SK-N-SH (cell line): ENCODE measurements around the gene RAET1E. TPM values are rescaled to one million over a fixed set of nuclear protein-coding genes. Genes with fewer than 3 reads are reported as not detected.

Experiments used
- CTCF ChIA-PET: fragments of 300-600, 350-600 bp; formaldehyde crosslinking; extraction: SDS; loops from one replicate; lab custom pipeline; 2021; lab: Yijun Ruan, JAX
- POLR2A ChIA-PET: fragments of 350-600 bp; sonication (Branson Sonifier 250); formaldehyde crosslinking; extraction: SDS; loops from one replicate; lab custom pipeline; 2020; ENCODE audit warnings: antibody characterized with exemption, inconsistent platforms; lab: Yijun Ruan, JAX
- DNase-seq: peaks from one replicate; pipeline ENCODE4 v3.0.0; 2012
- H2AFZ ChIP-seq: fragments of 200-600 bp; sonication (generic); 2 replicates; pipeline ENCODE4 v1.8.1; 2016; ENCODE audit warnings: antibody characterized with exemption, mild to moderate bottlenecking, low read depth
- H3F3A ChIP-seq: fragments of 200-600 bp; sonication (generic); replicated peaks from 2 replicates; pipeline ENCODE3; 2016; ENCODE audit warnings: antibody characterized with exemption, mild to moderate bottlenecking; ENCODE audit not compliant: insufficient read depth
- H3K27ac ChIP-seq, 2 experiments: fragments of 200-500 bp in 1 of 2; fragments of 200-600 bp in 1 of 2; sonication (Bioruptor generic) in 1 of 2; sonication (generic), shearing (Covaris generic) in 1 of 2; 2 replicates each; pipeline versions ENCODE4 v1.5.1 to v1.6.1; 2014 to 2016; ENCODE audit warnings: low read depth in 2 of 2, inconsistent platforms in 1 of 2, low read length in 1 of 2, mild to moderate bottlenecking in 1 of 2, mixed read lengths in 1 of 2
- H3K27me3 ChIP-seq: fragments of 200-600 bp; sonication (generic), shearing (Covaris generic); 2 replicates; pipeline ENCODE4 v1.6.1; 2016; ENCODE audit warnings: mixed run types; ENCODE audit not compliant: insufficient read depth
- H3K36me3 ChIP-seq, 2 experiments: fragments of 200-500 bp in 1 of 2; fragments of 200-600 bp in 1 of 2; sonication (Bioruptor generic) in 1 of 2; sonication (generic) in 1 of 2; replicated peaks in 1 of 2; 2 replicates each; pipeline versions ENCODE3 to v1.5.1; 2014 to 2016; ENCODE audit warnings: low read length in 1 of 2, mild to moderate bottlenecking in 1 of 2; ENCODE audit not compliant: insufficient read depth in 2 of 2, control insufficient read depth in 1 of 2
- H3K4me1 ChIP-seq, 2 experiments: fragments of 200-500 bp in 1 of 2; fragments of 200-600 bp in 1 of 2; sonication (Bioruptor generic) in 1 of 2; sonication (generic), shearing (Covaris generic) in 1 of 2; 2 replicates each; pipeline versions ENCODE4 v1.5.1 to v1.6.1; 2014 to 2016; ENCODE audit warnings: low read depth in 1 of 2, low read length in 1 of 2, mixed run types in 1 of 2; ENCODE audit not compliant: insufficient read depth in 2 of 2, control insufficient read depth in 1 of 2
- H3K4me2 ChIP-seq: fragments of 200-600 bp; sonication (generic), shearing (Covaris generic); 2 replicates; pipeline ENCODE4 v1.6.1; 2017; ENCODE audit warnings: mixed run types
- H3K4me3 ChIP-seq, 2 experiments: fragments of 200-500 bp in 1 of 2; fragments of 200-600 bp in 1 of 2; sonication (Bioruptor generic) in 1 of 2; sonication (generic), shearing (Covaris generic) in 1 of 2; 2 replicates each; pipeline versions ENCODE4 v1.5.1 to v1.8.1; 2014 to 2016; ENCODE audit warnings: low read depth in 2 of 2, inconsistent platforms in 1 of 2, low read length in 1 of 2, mild to moderate bottlenecking in 1 of 2, mixed read lengths in 1 of 2, moderate library complexity in 1 of 2
- H3K79me2 ChIP-seq: fragments of 200-600 bp; sonication (generic); 2 replicates; pipeline ENCODE4 v1.8.1; 2017; ENCODE audit warnings: mild to moderate bottlenecking; ENCODE audit not compliant: insufficient read depth
- H3K9ac ChIP-seq: fragments of 200-600 bp; sonication (generic); 2 replicates; pipeline ENCODE4 v1.6.1; 2017; ENCODE audit warnings: mixed run types
- H3K9me2 ChIP-seq: fragments of 200-600 bp; sonication (generic); 2 replicates; pipeline ENCODE4 v1.6.1; 2017; ENCODE audit warnings: mixed run types
- H3K9me3 ChIP-seq: fragments of 200-600 bp; sonication (generic); 2 replicates; pipeline ENCODE4 v1.6.1; 2017; ENCODE audit warnings: mixed run types, mild to moderate bottlenecking, moderate library complexity
- H4K20me1 ChIP-seq: fragments of 200-600 bp; sonication (generic); 2 replicates; pipeline ENCODE4 v1.6.1; 2017; ENCODE audit warnings: mild to moderate bottlenecking, mixed run types; ENCODE audit not compliant: insufficient read depth
- ELF1 ChIP-seq: IDR thresholded peaks from 2 replicates; pipeline ENCODE4 v1.4.0; 2012
- EP300 ChIP-seq, 2 experiments: IDR thresholded peaks; 2 replicates each; pipeline versions ENCODE4 v1.4.0 to v1.6.1; 2012; ENCODE audit warnings: borderline replicate concordance in 1 of 2, low read depth in 1 of 2, low read length in 1 of 2
- FOSL2 ChIP-seq: IDR thresholded peaks from 2 replicates; pipeline ENCODE4 v1.4.0; 2012; ENCODE audit warnings: low read depth, mild to moderate bottlenecking, moderate library complexity, borderline replicate concordance
- GABPA ChIP-seq: IDR thresholded peaks from 2 replicates; pipeline ENCODE4 v1.4.0; 2012; ENCODE audit warnings: low read depth, mild to moderate bottlenecking
- JUND ChIP-seq: IDR thresholded peaks from 2 replicates; pipeline ENCODE4 v1.4.0; 2012
- MAX ChIP-seq: IDR thresholded peaks from 2 replicates; pipeline ENCODE4 v1.4.0; 2012; ENCODE audit warnings: low read depth
- MEF2A ChIP-seq: IDR thresholded peaks from 2 replicates; pipeline ENCODE4 v1.4.0; 2012; ENCODE audit warnings: low read depth, borderline replicate concordance
- MXI1 ChIP-seq: IDR thresholded peaks from 2 replicates; pipeline ENCODE4 v1.6.1; 2012; ENCODE audit warnings: mild to moderate bottlenecking, low read depth, low read length, improper control_type of control experiment
- NFIC ChIP-seq: IDR thresholded peaks from 2 replicates; pipeline ENCODE4 v1.4.0; 2012; ENCODE audit warnings: borderline replicate concordance
- PBX3 ChIP-seq: IDR thresholded peaks from 2 replicates; pipeline ENCODE4; 2012
- POLR2AphosphoS5 ChIP-seq: IDR thresholded peaks from 2 replicates; pipeline ENCODE4 v1.6.1; 2012; ENCODE audit warnings: low read depth, low read length
- RAD21 ChIP-seq: IDR thresholded peaks from 2 replicates; pipeline ENCODE4 v1.6.1; 2012; ENCODE audit warnings: mild to moderate bottlenecking, low read length
- RCOR1 ChIP-seq: fragments of 150-350 bp; IDR thresholded peaks from 2 replicates; pipeline ENCODE4 v1.6.1; 2017; ENCODE audit warnings: antibody characterized with exemption, low read length
- RXRA ChIP-seq: IDR thresholded peaks from 2 replicates; pipeline ENCODE4 v1.4.0; 2012; ENCODE audit warnings: low read depth, mild to moderate bottlenecking, borderline replicate concordance
- TAF1 ChIP-seq: IDR thresholded peaks from 2 replicates; pipeline ENCODE4 v1.6.1; 2012; ENCODE audit warnings: low read depth, mild to moderate bottlenecking, low read length, moderate library complexity, borderline replicate concordance
- TCF12 ChIP-seq: IDR thresholded peaks from 2 replicates; pipeline ENCODE4 v1.4.0; 2012
- TEAD4 ChIP-seq: IDR thresholded peaks from 2 replicates; pipeline ENCODE4 v1.4.0; 2012; ENCODE audit warnings: mild to moderate bottlenecking, borderline replicate concordance; ENCODE audit not compliant: insufficient read depth
- USF1 ChIP-seq: IDR thresholded peaks from 2 replicates; pipeline ENCODE4 v1.4.0; 2012; ENCODE audit warnings: low read depth, borderline replicate concordance
- USF2 ChIP-seq: fragments of 150-350 bp; IDR thresholded peaks from 2 replicates; pipeline ENCODE4 v1.6.1; 2017; ENCODE audit warnings: antibody characterized with exemption, low read length, low read depth, borderline replicate concordance
- YY1 ChIP-seq: IDR thresholded peaks from 2 replicates; pipeline ENCODE4 v1.4.0; 2012; ENCODE audit warnings: low read depth, mild to moderate bottlenecking
- ZBTB33 ChIP-seq: IDR thresholded peaks from 2 replicates; pipeline ENCODE4 v1.4.0; 2012; ENCODE audit warnings: low read depth, borderline replicate concordance
- WGBS: methylation state at CpG from one replicate; pipeline ENCODE4 v1.1.6; 2017; ENCODE audit warnings: low lambda C conversion rate; 5-methylcytosine and 5-hydroxymethylcytosine counted together
- polyA plus RNA-seq, 3 experiments: library from polyadenylated mRNA; depleted of rRNA; stranded (reverse); fragments of >200 nt; gene quantifications; 2 replicates each; pipeline ENCODE4 v1.2.3, GENCODE V29; 2012

RAET1E gene
- polyA plus RNA-seq, 1 of the 3 experiments (the other 2 are of a cell fraction): 0.15 TPM

- peak; percentile 65; the same call in 1 of the 2 replicates for TF ChIP-seq NFIC
- TF ChIP-seq RXRA: peak; percentile 34; the same call in 1 of the 2 replicates
- TF ChIP-seq TEAD4: peak; percentile 80
- no peak for TF ChIP-seq GABPA
- TF ChIP-seq PBX3: peak; percentile 73
- no peak for TF ChIP-seq RAD21
- TF ChIP-seq USF1: no peak
- TF ChIP-seq EP300 (IDR thresholded peaks at IDR 0.05; ENCODE audit: borderline replicate concordance in 1 of 2, low read depth in 1 of 2, low read length in 1 of 2): peak in 1 of 2 experiments; percentile 80; a peak in 1 of 4 replicates
- peak; percentile 51 for TF ChIP-seq FOSL2
- no peak for TF ChIP-seq RCOR1
- no peak for TF ChIP-seq YY1
- peak; percentile 65 for TF ChIP-seq MAX
- TF ChIP-seq USF2: no peak
- no peak for TF ChIP-seq ZBTB33
- peak; percentile 94 for TF ChIP-seq TCF12
- no peak for TF ChIP-seq MEF2A
- TF ChIP-seq POLR2AphosphoS5: peak; percentile 45; the same call in 1 of the 2 replicates
- TF ChIP-seq JUND: peak; percentile 54
- TF ChIP-seq ELF1: no peak
- no peak for TF ChIP-seq TAF1
- no peak for TF ChIP-seq MXI1
- Histone ChIP-seq H3K27me3 (no peaks in the 10 kb centered on the region), H3K27ac (peak overlapping the region; percentile 76 to 98), H3K9me3 (no peaks in the 10 kb centered on the region), H3F3A (peaks cover 43% of the 10 kb centered on the region), H3K4me1 (peaks cover 8 to 44% of the 10 kb centered on the region in 2 experiments), H3K36me3 (peaks cover 0 to 7% of the 10 kb centered on the region in 2 experiments), H3K9ac (peak overlapping the region; percentile 77), H3K4me3 (peak overlapping the region; percentile 25 to 48; a peak in 3 of 4 replicates), H3K79me2 (peaks cover 65% of the 10 kb centered on the region), H3K4me2 (peak overlapping the region; percentile 73), H2AFZ (0 out of 2 replicates have a peak overlapping the region, but pooled peaks have one; percentile 55), H4K20me1 (no peaks in the 10 kb centered on the region), H3K9me2 (no peaks in the 10 kb centered on the region)
- CTCF ChIA-PET: interaction anchor here (0.7 to 1.0 kb wide), 2 partner anchors 8 to 21 kb away, joined by 3 read pairs; no protein-coding TSS in a partner anchor
- POLR2A ChIA-PET: no interaction called here
- no peak for DNase-seq
- 13% methylated on average over 5 of the region's 5 CpGs for WGBS
These were observed 42.8 kb downstream of the RAET1E start for GRCh38 chr6:149855040-149855654.
